Keratinocyte (primary cell): ENCODE data around the gene DDX21. TPM values are rescaled to one million over a fixed set of nuclear protein-coding genes. Genes with fewer than 3 reads are reported as not detected.

Source experiments
- DNase-seq: peaks from one replicate; pipeline ENCODE4 v3.0.0-alpha.2; 2011; ENCODE audit warnings: low read depth, missing footprints, low spot score
- FAIRE-seq: peaks from 2 replicates; lab custom pipeline; 2011; peaks lifted over from hg19 to GRCh38; lab: Jason Lieb, UNC
- H2AFZ ChIP-seq: 2 replicates; pipeline ENCODE4 v1.6.0; 2012; ENCODE audit warnings: low read length, control low read depth, inconsistent platforms; ENCODE audit not compliant: control insufficient read depth
- H3K27ac ChIP-seq: 2 replicates; pipeline ENCODE4 v1.5.1; 2011; ENCODE audit warnings: low read length; ENCODE audit not compliant: control insufficient read depth, insufficient read depth
- H3K27me3 ChIP-seq: 3 replicates; pipeline ENCODE4 v1.6.0; 2011; ENCODE audit warnings: low read length; ENCODE audit not compliant: control insufficient read depth, insufficient read depth; ENCODE audit errors: extremely low read depth
- H3K36me3 ChIP-seq, 2 experiments: 2 replicates in 1 of 2; 3 replicates in 1 of 2; pipeline ENCODE4 v1.5.1; 2011; ENCODE audit warnings: low read length in 2 of 2, mild to moderate bottlenecking in 1 of 2; ENCODE audit not compliant: control insufficient read depth in 2 of 2, insufficient read depth in 2 of 2; ENCODE audit errors: extremely low read depth in 1 of 2
- H3K4me1 ChIP-seq: 3 replicates; pipeline ENCODE4 v1.5.1; 2011; ENCODE audit warnings: low read length; ENCODE audit not compliant: control insufficient read depth, insufficient read depth; ENCODE audit errors: extremely low read depth
- H3K4me2 ChIP-seq: 3 replicates; pipeline ENCODE4 v1.6.0; 2011; ENCODE audit warnings: low read depth, low read length; ENCODE audit not compliant: control insufficient read depth, insufficient read depth; ENCODE audit errors: extremely low read depth
- H3K4me3 ChIP-seq, 3 experiments: fragments of 200-600 bp in 1 of 3; sonication (generic) in 1 of 3; 2 replicates in 2 of 3; 3 replicates in 1 of 3; pipeline ENCODE4 v1.5.1; 2011 to 2016; ENCODE audit warnings: low read length in 3 of 3, mild to moderate bottlenecking in 3 of 3, control low read depth in 2 of 3, inconsistent platforms in 1 of 3, low read depth in 1 of 3, mixed read lengths in 1 of 3, mixed run types in 1 of 3, moderate library complexity in 1 of 3; ENCODE audit not compliant: control insufficient read depth in 2 of 3, insufficient read depth in 2 of 3; ENCODE audit errors: extremely low read depth in 1 of 3
- H3K79me2 ChIP-seq: 2 replicates; pipeline ENCODE4 v1.6.0; 2012; ENCODE audit warnings: low read length; ENCODE audit not compliant: control insufficient read depth, insufficient read depth
- H3K9ac ChIP-seq: 3 replicates; pipeline ENCODE4 v1.6.0; 2011; ENCODE audit warnings: low read length; ENCODE audit not compliant: control insufficient read depth, insufficient read depth; ENCODE audit errors: extremely low read depth
- H3K9me1 ChIP-seq: 3 replicates; pipeline ENCODE4 v1.6.0; 2011; ENCODE audit warnings: low read length; ENCODE audit not compliant: control insufficient read depth, insufficient read depth; ENCODE audit errors: extremely low read depth
- H3K9me3 ChIP-seq: 2 replicates; pipeline ENCODE4 v1.5.1; 2012; ENCODE audit warnings: low read depth, low read length; ENCODE audit not compliant: control insufficient read depth
- H4K20me1 ChIP-seq: 3 replicates; pipeline ENCODE4 v1.6.0; 2011; ENCODE audit warnings: low read length; ENCODE audit not compliant: control insufficient read depth, insufficient read depth; ENCODE audit errors: extremely low read depth
- CTCF ChIP-seq, 3 experiments: IDR thresholded peaks in 1 of 3; conservative IDR thresholded peaks in 1 of 3; optimal IDR thresholded peaks in 1 of 3; 2 replicates in 2 of 3; 3 replicates in 1 of 3; pipeline versions ENCODE3 to v1.5.1; 2011; ENCODE audit warnings: low read length in 3 of 3, mild to moderate bottlenecking in 3 of 3, moderate library complexity in 2 of 3, control low read depth in 1 of 3, inconsistent platforms in 1 of 3; ENCODE audit not compliant: insufficient read depth in 2 of 3; ENCODE audit errors: extremely low read depth in 1 of 3
- EZH2 ChIP-seq: IDR thresholded peaks from one replicate; pipeline ENCODE4 v1.6.1; 2012; ENCODE audit warnings: inconsistent platforms, mild to moderate bottlenecking, low read length, moderate library complexity
- dilution Hi-C: fragments of 300-500 bp; cut with MboI; formaldehyde crosslinking; loops from one replicate; pipeline ENCODE4 v1.7.0; 2020; ENCODE audit warnings: low sequenced_read_pairs; ENCODE audit not compliant: extremely low pct_ligation_motif_present
- polyA plus RNA-seq, 5 experiments: library from polyadenylated mRNA; depleted of rRNA in 3 of 5; stranded (reverse) in 3 of 5; stranded (forward) in 1 of 5; unstranded in 1 of 5; fragments of >200 nt; gene quantifications; 1 replicate in 1 of 5; 2 replicates in 3 of 5; 3 replicates in 1 of 5; pipeline versions ENCODE4 v1.2.1 to v1.2.3, GENCODE V29; 2011 to 2012; ENCODE audit warnings: missing spikeins in 2 of 5, low read depth in 1 of 5, low replicate concordance in 1 of 5

The DDX21 gene
- polyA plus RNA-seq, 1 donor (not counting 4 experiments of a cell fraction or from before 2014, with no cell fraction given) = 157 TPM

DNA sequence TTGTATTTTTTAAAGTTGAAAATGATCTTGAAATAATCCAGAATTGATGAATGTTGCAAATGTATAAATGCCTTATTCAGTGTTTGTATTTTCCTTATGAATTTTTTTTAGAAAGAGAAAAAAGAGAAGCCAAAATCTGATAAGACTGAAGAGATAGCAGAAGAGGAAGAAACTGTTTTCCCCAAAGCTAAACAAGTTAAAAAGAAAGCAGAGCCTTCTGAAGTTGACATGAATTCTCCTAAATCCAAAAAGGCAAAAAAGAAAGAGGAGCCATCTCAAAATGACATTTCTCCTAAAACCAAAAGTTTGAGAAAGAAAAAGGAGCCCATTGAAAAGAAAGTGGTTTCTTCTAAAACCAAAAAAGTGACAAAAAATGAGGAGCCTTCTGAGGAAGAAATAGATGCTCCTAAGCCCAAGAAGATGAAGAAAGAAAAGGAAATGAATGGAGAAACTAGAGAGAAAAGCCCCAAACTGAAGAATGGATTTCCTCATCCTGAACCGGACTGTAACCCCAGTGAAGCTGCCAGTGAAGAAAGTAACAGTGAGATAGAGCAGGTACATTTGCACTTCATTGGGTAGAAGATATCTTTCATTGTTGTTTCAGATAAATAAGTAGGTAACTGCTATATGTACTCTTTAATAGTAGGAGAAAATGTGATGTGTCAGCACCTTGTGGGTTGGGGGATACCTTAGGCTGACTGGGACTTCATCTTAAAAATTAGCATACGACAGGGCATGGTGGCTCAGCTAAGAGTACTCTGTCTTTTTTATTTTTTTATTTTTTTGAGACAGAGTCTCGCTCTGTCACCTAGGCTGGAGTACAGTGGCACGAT, 3.9 kb downstream of the DDX21 start:
- DNase-seq (no peak), FAIRE-seq (no peak)
- no peak overlapping the region for H2AFZ ChIP-seq
- H3K27me3 ChIP-seq = no peaks in the 10 kb centered on the region
- TF ChIP-seq CTCF (optimal IDR thresholded peaks at IDR 0.05 in 1 of 3, IDR thresholded peaks at IDR 0.05 in 1 of 3, conservative IDR thresholded peaks at IDR 0.05 in 1 of 3; ENCODE audit: extremely low read depth in 1 of 3, insufficient read depth in 2 of 3, low read length in 3 of 3) (no peak), EZH2 (no peak)
- H3K4me1 ChIP-seq = peaks cover 13% of the 10 kb centered on the region
- H3K9ac ChIP-seq = no peak overlapping the region
- H3K27ac ChIP-seq = no peak overlapping the region
- dilution Hi-C loops = no loop called here
- H3K9me3 ChIP-seq = no peaks in the 10 kb centered on the region
- no peak overlapping the region for H3K4me3 ChIP-seq
- no peaks in the 10 kb centered on the region for H3K9me1 ChIP-seq
- peaks cover 82% of the 10 kb centered on the region for H3K79me2 ChIP-seq
- H3K4me2 ChIP-seq = no peak overlapping the region
- peaks cover 28% of the 10 kb centered on the region for H4K20me1 ChIP-seq
- peaks cover 15 to 36% of the 10 kb centered on the region in 2 experiments for H3K36me3 ChIP-seq

DNA sequence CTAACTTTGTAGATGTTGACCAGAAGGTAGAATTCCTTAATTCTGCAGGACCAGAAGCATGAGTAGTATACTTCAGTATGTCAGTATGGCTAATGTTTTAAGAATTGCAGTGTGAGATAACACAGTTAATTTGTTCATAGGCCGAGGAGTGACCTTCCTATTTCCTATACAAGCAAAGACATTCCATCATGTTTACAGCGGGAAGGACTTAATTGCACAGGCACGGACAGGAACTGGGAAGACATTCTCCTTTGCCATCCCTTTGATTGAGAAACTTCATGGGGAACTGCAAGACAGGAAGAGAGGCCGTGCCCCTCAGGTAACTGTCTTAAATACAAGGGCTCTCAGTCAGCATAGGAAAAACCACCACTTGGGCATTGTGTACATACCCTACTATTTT, 7.2 kb downstream of the DDX21 start:
- Histone ChIP-seq H2AFZ (no peak overlapping the region), H3K9me3 (no peaks in the 10 kb centered on the region), H3K4me1 (peaks cover 3% of the 10 kb centered on the region), H3K36me3 (peaks cover 24 to 42% of the 10 kb centered on the region in 2 experiments), H3K9me1 (no peaks in the 10 kb centered on the region), H4K20me1 (peaks cover 29% of the 10 kb centered on the region), H3K27ac (no peak overlapping the region), H3K9ac (no peak overlapping the region), H3K79me2 (peaks cover 73% of the 10 kb centered on the region), H3K27me3 (no peaks in the 10 kb centered on the region), H3K4me2 (no peak overlapping the region), H3K4me3 (no peak overlapping the region)
- FAIRE-seq (no peak), DNase-seq (no peak)
- TF ChIP-seq EZH2 (no peak), CTCF (optimal IDR thresholded peaks at IDR 0.05 in 1 of 3, IDR thresholded peaks at IDR 0.05 in 1 of 3, conservative IDR thresholded peaks at IDR 0.05 in 1 of 3; ENCODE audit: extremely low read depth in 1 of 3, insufficient read depth in 2 of 3, low read length in 3 of 3) (no peak)
- dilution Hi-C loops = no loop called here
